Glomerular endothelial cell (primary cell): Measurements from ENCODE around the gene CEP126. TPM values are rescaled to one million over a fixed set of nuclear protein-coding genes. Genes with fewer than 3 reads are reported as not detected.

Experiments
- DNase-seq: peaks from one replicate; pipeline ENCODE4 v3.0.0-alpha.2; 2011; ENCODE audit warnings: low read depth, low spot score; ENCODE audit errors: extremely low read depth
- total RNA-seq: library from RNA; depleted of rRNA; stranded (reverse); fragments of >200 nt; gene quantifications from 2 replicates; pipeline ENCODE4 v1.2.3, GENCODE V29; 2015

Gene CEP126
- total RNA-seq, 1 donor from 2014 or later: 0.58 TPM

GRCh38 chr11:102007567-102008437 is 93.0 kb downstream of the CEP126 start:
- DNase-seq: peak; percentile 37

- peak; percentile 25 for DNase-seq
These were observed 96.1 kb downstream of the CEP126 start for GRCh38 chr11:102010776-102011494.

GRCh38 chr11:102012946-102013345 is 98.1 kb downstream of the CEP126 start:
- no peak for DNase-seq

GRCh38 chr11:102014756-102015155 is 99.9 kb downstream of the CEP126 start:
- DNase-seq: no peak

GRCh38 chr11:102017026-102017425 is 102.2 kb downstream of the CEP126 start:
- DNase-seq: no peak

- DNase-seq: no peak
These were observed 111.4 kb downstream of the CEP126 start for GRCh38 chr11:102026217-102026616.

- DNase-seq: no peak
These were observed 112.1 kb downstream of the CEP126 start for GRCh38 chr11:102026959-102027358.

GRCh38 chr11:102036757-102037156 is 121.9 kb downstream of the CEP126 start:
- DNase-seq: no peak

- DNase-seq: no peak
These were observed 132.0 kb downstream of the CEP126 start for GRCh38 chr11:102046841-102047240.

- DNase-seq: no peak
These were observed 132.6 kb downstream of the CEP126 start, which contains the start of gene CFAP300 for GRCh38 chr11:102047305-102047924. TSS of gene CFAP300 (plus strand) at chr11:102047437. CDS start at chr11:102047471, 34 bp downstream.

Other genes with a start within 250 kb of the CEP126 start
- gene ANGPTL5, start 1.5 kb downstream of the CEP126 start, total RNA-seq: not detected in 2 replicates
- 0.23 TPM in 1 of 2 replicates, not detected in the other for gene CFAP300, start 132.4 kb downstream of the CEP126 start, total RNA-seq
- gene YAP1, start 195.4 kb downstream of the CEP126 start, total RNA-seq: 26.2 and 37.9 TPM in 2 replicates